ENCODE data around the gene PRKAA2. TPM values are rescaled to one million over a fixed set of nuclear protein-coding genes. Genes with fewer than 3 reads are reported as not detected.

The PRKAA2 gene
- total and polyA plus RNA-seq, 9 donors = 0.81 to 5.4 (median 3.5) TPM

DNA sequence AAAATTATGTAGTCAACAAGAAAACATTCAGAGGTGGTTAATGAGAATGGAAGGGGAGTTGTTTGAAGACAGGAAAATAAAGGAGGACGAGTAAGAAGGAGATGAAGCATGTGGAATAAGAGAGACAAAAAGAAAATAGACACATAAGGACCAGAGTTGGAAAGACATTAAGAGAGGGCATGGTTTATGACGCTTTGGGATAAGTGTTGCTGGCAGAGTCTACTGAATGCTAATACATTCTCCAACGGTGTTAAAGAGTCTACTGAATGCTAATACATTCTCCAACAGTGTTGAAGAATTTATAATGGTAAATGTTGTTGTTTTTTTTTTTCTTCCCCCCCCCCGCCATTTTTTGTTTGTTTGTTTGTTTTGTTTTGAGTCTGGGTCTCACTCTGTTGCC lies 13.1 kb downstream of the PRKAA2 start:
- no peaks in the 10 kb centered on the region for H3K4me1 ChIP-seq (ENCODE audit: insufficient read depth)
- H3K27me3 ChIP-seq = no peaks in the 10 kb centered on the region
- DNase-seq = no peak
- H3K27ac ChIP-seq = no peak overlapping the region
- H3K9me3 ChIP-seq = no peaks in the 10 kb centered on the region
- intact Hi-C loops (cut with DNase I) = no loop called here
- TF ChIP-seq EP300 (IDR thresholded peaks at IDR 0.05) (no peak), POLR2A (IDR thresholded peaks at IDR 0.05) (no peak)
- TF ChIP-seq, protein P1, sequence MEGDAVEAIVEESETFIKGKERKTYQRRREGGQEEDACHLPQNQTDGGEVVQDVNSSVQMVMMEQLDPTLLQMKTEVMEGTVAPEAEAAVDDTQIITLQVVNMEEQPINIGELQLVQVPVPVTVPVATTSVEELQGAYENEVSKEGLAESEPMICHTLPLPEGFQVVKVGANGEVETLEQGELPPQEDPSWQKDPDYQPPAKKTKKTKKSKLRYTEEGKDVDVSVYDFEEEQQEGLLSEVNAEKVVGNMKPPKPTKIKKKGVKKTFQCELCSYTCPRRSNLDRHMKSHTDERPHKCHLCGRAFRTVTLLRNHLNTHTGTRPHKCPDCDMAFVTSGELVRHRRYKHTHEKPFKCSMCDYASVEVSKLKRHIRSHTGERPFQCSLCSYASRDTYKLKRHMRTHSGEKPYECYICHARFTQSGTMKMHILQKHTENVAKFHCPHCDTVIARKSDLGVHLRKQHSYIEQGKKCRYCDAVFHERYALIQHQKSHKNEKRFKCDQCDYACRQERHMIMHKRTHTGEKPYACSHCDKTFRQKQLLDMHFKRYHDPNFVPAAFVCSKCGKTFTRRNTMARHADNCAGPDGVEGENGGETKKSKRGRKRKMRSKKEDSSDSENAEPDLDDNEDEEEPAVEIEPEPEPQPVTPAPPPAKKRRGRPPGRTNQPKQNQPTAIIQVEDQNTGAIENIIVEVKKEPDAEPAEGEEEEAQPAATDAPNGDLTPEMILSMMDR (IDR thresholded peaks at IDR 0.05) = no peak
- no peak overlapping the region for H3K4me3 ChIP-seq
- H3K36me3 ChIP-seq = no peaks in the 10 kb centered on the region
- WGBS, 3 donors = 84 to 91% (median 87%) methylated on average over 4 of the region's 4 CpGs

DNA sequence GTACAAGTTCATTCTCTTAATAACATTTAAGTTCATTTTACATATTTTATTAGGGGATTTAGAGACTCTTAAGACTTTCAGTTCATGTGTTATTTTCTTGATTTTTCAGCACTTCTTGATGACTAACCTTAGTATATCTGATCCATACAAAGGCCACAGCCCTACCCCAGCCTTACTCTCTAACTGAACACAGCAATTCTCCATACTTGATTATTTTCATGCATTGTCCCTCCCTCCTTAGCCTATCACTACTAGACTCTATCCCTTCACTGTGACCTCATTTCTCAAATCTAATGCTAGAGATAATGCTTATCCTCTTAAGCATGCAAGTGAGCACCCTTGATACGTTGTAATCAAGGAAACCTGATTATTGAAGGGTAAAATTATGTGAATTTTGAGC lies 15.2 kb downstream of the PRKAA2 start:
- no peaks in the 10 kb centered on the region for H3K9me3 ChIP-seq
- WGBS, 3 donors = 60 to 81% (median 70%) methylated on average over 1 of the region's 1 CpG
- H3K27ac ChIP-seq = no peak overlapping the region
- peaks cover 1% of the 10 kb centered on the region for H3K4me1 ChIP-seq (ENCODE audit: insufficient read depth)
- H3K27me3 ChIP-seq = no peaks in the 10 kb centered on the region
- TF ChIP-seq, protein P1 (IDR thresholded peaks at IDR 0.05) = no peak
- intact Hi-C loops (cut with DNase I) = loop anchor here in 1 of 4 donors (5.0 kb wide), 1 partner anchor 1242 kb away; no protein-coding TSS in a partner anchor
- no peak for DNase-seq
- H3K4me3 ChIP-seq = no peak overlapping the region
- H3K36me3 ChIP-seq = no peaks in the 10 kb centered on the region

DNA sequence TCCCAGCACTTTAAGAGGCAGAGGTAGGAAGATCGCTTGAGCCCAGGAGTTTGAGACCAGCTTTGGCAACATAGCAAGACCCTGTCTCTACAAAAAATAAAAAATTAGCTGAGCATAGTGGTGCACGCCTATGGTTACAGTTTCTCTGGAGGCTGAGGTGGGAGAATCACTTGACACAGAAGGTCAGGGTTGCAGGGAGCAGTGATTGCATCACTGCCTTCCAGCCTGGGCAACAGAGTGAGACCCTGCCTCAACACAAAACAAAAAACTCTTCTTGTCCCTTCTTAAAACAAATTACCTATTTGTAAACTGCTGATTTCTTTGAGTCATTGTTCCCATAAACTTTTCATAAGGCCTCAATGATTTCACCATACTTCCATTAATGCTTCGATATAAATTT lies 18.7 kb downstream of the PRKAA2 start:
- Histone ChIP-seq H3K27me3 (no peaks in the 10 kb centered on the region), H3K9me3 (no peaks in the 10 kb centered on the region), H3K36me3 (no peaks in the 10 kb centered on the region), H3K4me3 (no peak overlapping the region), H3K27ac (no peak overlapping the region), H3K4me1 (ENCODE audit: insufficient read depth) (peaks cover 1% of the 10 kb centered on the region)
- WGBS, 3 donors = 67 to 83% (median 76%) methylated on average over 3 of the region's 3 CpGs
- no peak for DNase-seq
- intact Hi-C loops (cut with DNase I) = loop anchor here in 1 of 4 donors (5.0 kb wide), 1 partner anchor 1238 kb away; no protein-coding TSS in a partner anchor
- TF ChIP-seq, protein P1 (IDR thresholded peaks at IDR 0.05) = no peak
- TF ChIP-seq EP300 (IDR thresholded peaks at IDR 0.05) (no peak), POLR2A (IDR thresholded peaks at IDR 0.05) (no peak)

DNA sequence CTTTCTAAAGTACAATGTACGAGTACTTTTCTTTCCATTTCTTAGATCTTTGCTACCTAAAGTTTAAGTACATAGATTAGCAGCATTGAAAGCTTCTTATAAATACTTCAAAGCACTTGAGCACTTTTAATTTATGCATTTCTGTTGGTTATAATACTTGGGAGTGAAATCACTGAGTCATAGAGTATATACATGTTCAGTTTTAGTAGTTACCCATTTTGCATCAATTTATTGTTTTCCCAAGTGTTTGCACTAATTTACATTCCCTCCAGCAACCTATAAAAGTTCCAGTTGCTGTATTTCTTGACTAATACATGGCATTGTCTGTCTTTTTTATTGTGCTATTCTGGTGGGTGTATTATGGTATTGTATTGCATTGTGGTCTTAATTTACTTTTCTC lies 20.3 kb downstream of the PRKAA2 start:
- TF ChIP-seq EP300 (IDR thresholded peaks at IDR 0.05) = no peak
- TF ChIP-seq, protein P1 (IDR thresholded peaks at IDR 0.05) = no peak
- intact Hi-C loops (cut with DNase I) = no loop called here
- no peak overlapping the region for H3K4me3 ChIP-seq
- WGBS, 3 donors = 94 to 97% (median 95%) methylated on average over 1 of the region's 1 CpG
- no peaks in the 10 kb centered on the region for H3K9me3 ChIP-seq
- H3K27ac ChIP-seq = no peak overlapping the region
- no peak for DNase-seq
- no peaks in the 10 kb centered on the region for H3K27me3 ChIP-seq
- H3K4me1 ChIP-seq (ENCODE audit: insufficient read depth) = peaks cover 1% of the 10 kb centered on the region
- no peaks in the 10 kb centered on the region for H3K36me3 ChIP-seq

Data from ovary (tissue), 9 donors.